Activated naive CD4-positive, alpha-beta T cell treated with anti-CD3 and anti-CD28 coated beads, Interleukin-2, amount 50 U/mL, for 72 hours (primary cell): ENCODE results near the gene RUNX1. TPM values are rescaled to one million over a fixed set of nuclear protein-coding genes. Genes with fewer than 3 reads are reported as not detected.
"Not testable (repeated sequence)": the region's sequence is repeated elsewhere in the genome, so short reads cannot be mapped to it uniquely, and the experiment has no call there.

Experiments
- ATAC-seq, 2 donors: fragments of 150-1000 bp; cut with Tn5 transposase; 2 replicates each; pipeline ENCODE4 v1.10.0; 2021; ENCODE audit warnings: mild to moderate bottlenecking in 2 of 2, moderate library complexity in 2 of 2
- DNase-seq, 2 donors: peaks; one replicate each; pipeline ENCODE4 v3.0.0; 2021 to 2022; ENCODE audit warnings: low spot score in 2 of 2
- H3K27ac Mint-ChIP-seq, 2 donors: one replicate each; pipeline ENCODE4 v1.8.0; 2022; ENCODE audit warnings: mild to moderate bottlenecking in 2 of 2, mixed read lengths in 2 of 2
- H3K36me3 Mint-ChIP-seq, 2 donors: one replicate each; pipeline ENCODE4 v1.8.0; 2022; ENCODE audit warnings: mixed read lengths in 2 of 2
- H3K9me3 Mint-ChIP-seq, 2 donors: one replicate each; pipeline ENCODE4 v1.8.0; 2022; ENCODE audit warnings: mixed read lengths in 2 of 2
- total RNA-seq, 2 donors: library from RNA; stranded (reverse); gene quantifications; one replicate each; pipeline ENCODE4 v1.2.3, GENCODE V29; 2022

Gene RUNX1
- total RNA-seq, 2 donors from 2014 or later: 44.9 to 80.4 TPM

- DNase-seq (no peak), ATAC-seq (peak; percentile 41 to 43)
- Mint-ChIP-seq H3K27ac (peak overlapping the region; percentile 24 to 77), H3K36me3 (peaks cover 11 to 29% of the 10 kb centered on the region in 2 donors), H3K9me3 (no peaks in the 10 kb centered on the region)
Observed at GRCh38 chr21:34996304-34997101, 52.6 kb downstream of the RUNX1 start.

DNA sequence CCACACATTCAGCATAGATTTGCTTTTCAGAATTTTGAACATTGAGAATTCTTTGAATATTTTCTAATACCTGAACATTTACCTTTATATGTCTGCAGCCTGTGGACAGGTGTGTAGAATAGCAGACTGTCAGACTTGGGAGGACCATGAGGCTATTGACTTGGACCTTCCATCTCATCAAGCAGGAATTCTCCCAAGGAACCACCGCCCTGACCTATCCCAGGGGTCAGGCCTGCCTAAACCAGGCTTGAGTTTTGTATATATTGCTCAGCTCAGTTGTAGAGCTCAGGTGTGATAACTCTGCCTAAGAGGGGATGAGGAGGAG lies 53.2 kb downstream of the RUNX1 start:
- DNase-seq (no peak), ATAC-seq (no peak)
- Mint-ChIP-seq H3K36me3 (peaks cover 10 to 33% of the 10 kb centered on the region in 2 donors), H3K9me3 (no peaks in the 10 kb centered on the region), H3K27ac (peak overlapping the region; percentile 24 to 77)

DNA sequence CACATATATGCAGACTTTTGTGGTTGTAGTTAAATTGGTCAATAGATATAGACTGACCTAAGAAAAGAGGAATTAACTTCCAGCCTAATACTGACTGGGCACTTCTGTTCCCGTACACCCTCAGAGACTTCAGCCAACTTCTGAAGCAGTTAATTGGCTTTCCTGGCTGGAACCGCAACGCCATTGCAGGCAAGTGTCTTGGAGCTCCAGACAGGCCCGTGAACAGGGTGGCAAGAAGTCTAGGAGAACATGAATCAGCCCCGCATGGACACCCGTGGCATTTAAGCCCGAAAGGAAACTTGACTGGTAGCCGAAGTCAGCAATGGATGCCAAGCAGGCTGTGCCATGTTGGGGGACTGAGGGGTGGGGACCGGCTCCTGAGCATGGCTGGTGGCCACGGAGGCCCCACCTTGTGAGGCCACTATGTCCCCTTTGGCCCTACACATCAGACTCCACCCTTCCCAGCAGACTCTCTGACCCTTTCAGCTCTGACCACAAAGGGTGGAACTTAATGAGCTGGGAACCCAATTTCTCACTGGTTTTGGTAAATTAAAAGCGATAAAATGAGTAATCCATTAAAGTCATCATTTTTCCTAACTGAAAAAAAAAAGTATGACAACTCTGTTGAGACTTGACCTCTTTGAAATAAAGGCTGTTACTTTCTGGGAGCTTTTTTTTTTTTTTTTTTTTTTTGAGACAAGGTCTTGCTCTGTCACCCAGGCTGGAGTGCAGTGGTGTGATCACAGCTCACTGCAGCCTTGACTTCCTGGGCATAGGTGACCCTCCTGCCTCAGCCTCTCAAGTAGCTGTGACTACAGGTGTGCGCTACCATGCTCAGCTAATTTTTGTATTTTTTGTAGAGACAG lies 54.1 kb downstream of the RUNX1 start:
- ATAC-seq (peak; percentile 52 to 79), DNase-seq (no peak)
- peaks cover 10 to 28% of the 10 kb centered on the region in 2 donors for H3K36me3 Mint-ChIP-seq
- no peaks in the 10 kb centered on the region for H3K9me3 Mint-ChIP-seq
- peak overlapping the region in 1 of 2 donors; percentile 77 for H3K27ac Mint-ChIP-seq

GRCh38 chr21:34993521-34993921 lies 55.6 kb downstream of the RUNX1 start:
- peaks cover under 1 to 13% of the 10 kb centered on the region in 2 donors for H3K36me3 Mint-ChIP-seq
- H3K9me3 Mint-ChIP-seq, DNase-seq, ATAC-seq, H3K27ac Mint-ChIP-seq: not testable (repeated sequence)

DNA sequence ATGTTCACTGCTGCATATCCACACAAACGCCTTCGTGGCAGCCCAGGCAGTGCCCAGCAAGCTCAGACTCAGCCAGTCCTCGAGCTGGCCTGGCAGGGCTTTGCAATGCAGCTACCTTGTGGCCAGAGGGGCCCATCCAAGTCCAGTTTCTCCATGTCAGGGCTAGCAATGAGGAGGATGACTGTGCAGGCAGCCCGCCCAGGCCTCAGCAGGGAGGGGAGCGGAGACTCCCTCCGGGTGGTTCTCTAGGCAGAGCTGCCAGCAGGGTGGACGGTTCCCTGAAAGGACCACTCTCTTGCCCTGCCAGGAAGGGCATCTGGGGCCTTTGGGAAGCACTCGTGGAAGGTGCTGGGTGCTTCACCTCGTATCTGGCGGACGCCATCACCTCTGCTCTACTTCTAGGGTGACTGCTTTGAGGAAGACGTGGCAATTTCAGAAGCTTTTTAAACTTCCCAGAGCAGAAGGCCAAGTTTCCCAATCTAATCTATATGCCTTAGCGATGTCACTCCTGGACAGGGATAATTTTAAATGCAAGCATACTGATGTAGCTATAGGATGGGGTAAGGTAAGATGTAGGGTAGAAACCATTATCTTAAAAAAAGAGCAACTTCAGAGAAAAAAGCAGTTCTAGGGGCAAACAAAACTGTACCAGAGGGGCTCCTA lies 56.2 kb downstream of the RUNX1 start:
- Mint-ChIP-seq H3K36me3 (peaks cover 0 to 7% of the 10 kb centered on the region in 2 donors), H3K27ac (no peak overlapping the region), H3K9me3 (no peaks in the 10 kb centered on the region)
- no peak for DNase-seq
- no peak for ATAC-seq

DNA sequence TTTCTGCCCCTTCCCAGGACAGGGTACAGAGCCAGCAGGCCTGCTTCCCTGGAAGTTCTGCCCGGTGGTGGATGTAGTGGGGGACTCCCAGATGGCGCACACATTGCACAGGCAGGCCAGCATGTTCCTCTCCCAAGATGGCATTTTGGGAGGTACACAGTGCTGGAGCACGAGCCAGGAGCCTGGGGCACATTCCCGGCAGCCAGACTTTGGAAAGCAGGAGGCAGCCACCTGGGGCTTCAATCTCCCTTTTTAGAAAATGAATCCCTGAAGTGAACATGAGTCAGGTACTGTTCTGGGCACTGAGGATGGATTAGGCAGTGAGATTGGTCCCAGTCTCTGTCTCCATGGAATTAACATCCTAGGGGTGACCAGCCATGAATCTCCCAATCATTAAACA lies 56.9 kb downstream of the RUNX1 start:
- H3K9me3 Mint-ChIP-seq: no peaks in the 10 kb centered on the region
- H3K36me3 Mint-ChIP-seq: peaks cover 0 to 7% of the 10 kb centered on the region in 2 donors
- no peak overlapping the region for H3K27ac Mint-ChIP-seq
- ATAC-seq (no peak), DNase-seq (no peak)

GRCh38 chr21:34991366-34991957 lies 57.6 kb downstream of the RUNX1 start:
- peaks cover 0 to 7% of the 10 kb centered on the region in 2 donors for H3K36me3 Mint-ChIP-seq
- ATAC-seq (no peak), DNase-seq (no peak)
- H3K27ac Mint-ChIP-seq: peak overlapping the region in 1 of 2 donors; percentile 90
- H3K9me3 Mint-ChIP-seq: no peaks in the 10 kb centered on the region

DNA sequence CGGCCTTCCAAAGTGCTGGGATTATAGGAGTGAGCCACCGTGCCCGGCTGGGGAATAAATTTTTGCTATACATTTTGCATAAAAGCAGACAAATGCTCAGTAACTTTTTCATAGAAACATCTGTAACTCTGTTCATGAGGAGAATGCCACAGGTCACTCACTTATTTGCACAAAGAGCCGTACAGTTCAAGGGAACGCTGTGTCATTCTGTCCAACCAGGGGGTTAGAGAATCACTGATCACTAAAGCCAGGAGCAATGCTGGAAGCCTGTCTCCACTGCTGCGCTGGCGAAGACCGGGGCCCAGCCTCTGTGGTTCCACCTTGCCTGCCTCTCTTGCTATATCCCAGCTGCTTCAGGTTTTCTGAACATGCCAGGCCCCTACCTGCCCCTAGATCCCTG lies 58.3 kb downstream of the RUNX1 start:
- H3K9me3 Mint-ChIP-seq: no peaks in the 10 kb centered on the region
- ATAC-seq (no peak), DNase-seq (no peak)
- H3K36me3 Mint-ChIP-seq: peaks cover 0 to 7% of the 10 kb centered on the region in 2 donors
- H3K27ac Mint-ChIP-seq: peak overlapping the region in 1 of 2 donors; percentile 90

GRCh38 chr21:34989337-34990151 lies 59.6 kb downstream of the RUNX1 start:
- DNase-seq (peak; percentile 68 to 81), ATAC-seq (peak; percentile 82)
- peaks cover 0 to 14% of the 10 kb centered on the region in 2 donors for H3K36me3 Mint-ChIP-seq
- no peaks in the 10 kb centered on the region for H3K9me3 Mint-ChIP-seq
- H3K27ac Mint-ChIP-seq: peak overlapping the region; percentile 62 to 90

DNA sequence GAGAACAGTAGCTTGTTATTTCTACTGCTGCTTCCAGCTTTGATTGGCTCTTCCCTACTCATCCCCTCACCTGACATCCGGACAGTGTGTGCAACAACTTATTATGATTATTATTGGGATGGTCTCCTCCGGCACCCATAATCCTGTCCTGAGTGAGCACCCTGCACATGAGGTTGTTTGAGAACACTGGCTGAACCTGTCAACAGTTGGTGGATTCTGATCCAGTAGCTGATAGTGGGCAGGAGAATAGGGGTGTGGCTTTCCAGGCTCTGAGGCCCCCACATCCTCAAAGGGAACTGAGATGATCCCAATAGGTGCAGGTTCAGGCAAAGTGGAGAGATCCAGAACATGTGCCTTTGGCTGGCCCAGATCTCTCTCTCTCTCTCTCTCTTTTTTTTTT lies 60.5 kb downstream of the RUNX1 start:
- H3K36me3 Mint-ChIP-seq: peaks cover 0 to 14% of the 10 kb centered on the region in 2 donors
- no peaks in the 10 kb centered on the region for H3K9me3 Mint-ChIP-seq
- peak overlapping the region; percentile 38 to 90 for H3K27ac Mint-ChIP-seq
- DNase-seq (no peak), ATAC-seq (no peak)

- Mint-ChIP-seq H3K36me3 (peaks cover 0 to 14% of the 10 kb centered on the region in 2 donors), H3K27ac (peak overlapping the region; percentile 34 to 90)
- DNase-seq: no peak
Observed at GRCh38 chr21:34988139-34988538, 61.0 kb downstream of the RUNX1 start.

GRCh38 chr21:34987501-34988072 lies 61.5 kb downstream of the RUNX1 start:
- ATAC-seq (peak; percentile 3), DNase-seq (no peak)
- Mint-ChIP-seq H3K27ac (peak overlapping the region; percentile 90 to 97), H3K36me3 (peaks cover 0 to 14% of the 10 kb centered on the region in 2 donors), H3K9me3 (no peaks in the 10 kb centered on the region)

More at GRCh38 chr21:34988139-34988538, 61.0 kb downstream of the RUNX1 start:
- H3K9me3 Mint-ChIP-seq: no peaks in the 10 kb centered on the region
- no peak for ATAC-seq

GRCh38 chr21:34986561-34987500 lies 62.3 kb downstream of the RUNX1 start:
- Mint-ChIP-seq H3K27ac (peak overlapping the region; percentile 90 to 97), H3K36me3 (peaks cover 2 to 16% of the 10 kb centered on the region in 2 donors), H3K9me3 (no peaks in the 10 kb centered on the region)
- ATAC-seq: peak; percentile 61 to 72
- DNase-seq: peak; percentile 72 to 88

GRCh38 chr21:34984356-34985058 lies 64.6 kb downstream of the RUNX1 start:
- Mint-ChIP-seq H3K27ac (peak overlapping the region; percentile 6 to 89), H3K9me3 (no peaks in the 10 kb centered on the region), H3K36me3 (peaks cover 4 to 11% of the 10 kb centered on the region in 2 donors)
- DNase-seq (no peak), ATAC-seq (no peak)
